ENCODE data around the gene ZNF100.

DNA sequence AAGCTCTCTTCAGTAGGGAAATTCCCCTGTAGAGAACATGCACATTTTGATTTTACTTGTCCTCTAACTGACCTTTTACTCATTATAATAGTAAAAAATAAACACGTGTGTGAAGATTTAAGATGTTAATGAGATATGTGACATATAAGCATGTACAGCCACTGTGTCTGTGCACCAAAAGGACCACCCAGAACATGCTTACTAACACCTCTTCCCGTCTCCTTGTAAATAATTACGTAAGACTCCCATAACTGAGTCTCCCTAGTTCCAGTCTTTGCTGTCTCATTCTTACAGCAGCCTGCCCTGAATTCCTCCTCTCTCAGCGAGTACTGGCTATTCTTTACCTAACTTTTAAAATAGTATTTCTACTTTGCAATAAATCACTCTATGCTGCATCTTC, 53.6 kb downstream of the ZNF100 start:
- TF ChIP-seq POLR2AphosphoS5 (IDR thresholded peaks at IDR 0.05; ENCODE audit: low read depth, low read length) (no peak), CTCF (IDR thresholded peaks at IDR 0.05) (no peak), EP300 (IDR thresholded peaks at IDR 0.05; ENCODE audit: borderline replicate concordance in 1 of 2, low read depth in 1 of 2, low read length in 1 of 2) (no peak), NFIC (IDR thresholded peaks at IDR 0.05; ENCODE audit: borderline replicate concordance) (no peak), YY1 (IDR thresholded peaks at IDR 0.05; ENCODE audit: low read depth) (no peak), ZBTB33 (IDR thresholded peaks at IDR 0.05; ENCODE audit: borderline replicate concordance, low read depth) (no peak), RAD21 (IDR thresholded peaks at IDR 0.05; ENCODE audit: low read length) (no peak), EZH2phosphoT487 (IDR thresholded peaks at IDR 0.05; ENCODE audit: borderline replicate concordance, low read depth) (no peak), NRF1 (IDR thresholded peaks at IDR 0.05; ENCODE audit: low read depth, low read length) (no peak)
- TF ChIP-seq, protein P1, sequence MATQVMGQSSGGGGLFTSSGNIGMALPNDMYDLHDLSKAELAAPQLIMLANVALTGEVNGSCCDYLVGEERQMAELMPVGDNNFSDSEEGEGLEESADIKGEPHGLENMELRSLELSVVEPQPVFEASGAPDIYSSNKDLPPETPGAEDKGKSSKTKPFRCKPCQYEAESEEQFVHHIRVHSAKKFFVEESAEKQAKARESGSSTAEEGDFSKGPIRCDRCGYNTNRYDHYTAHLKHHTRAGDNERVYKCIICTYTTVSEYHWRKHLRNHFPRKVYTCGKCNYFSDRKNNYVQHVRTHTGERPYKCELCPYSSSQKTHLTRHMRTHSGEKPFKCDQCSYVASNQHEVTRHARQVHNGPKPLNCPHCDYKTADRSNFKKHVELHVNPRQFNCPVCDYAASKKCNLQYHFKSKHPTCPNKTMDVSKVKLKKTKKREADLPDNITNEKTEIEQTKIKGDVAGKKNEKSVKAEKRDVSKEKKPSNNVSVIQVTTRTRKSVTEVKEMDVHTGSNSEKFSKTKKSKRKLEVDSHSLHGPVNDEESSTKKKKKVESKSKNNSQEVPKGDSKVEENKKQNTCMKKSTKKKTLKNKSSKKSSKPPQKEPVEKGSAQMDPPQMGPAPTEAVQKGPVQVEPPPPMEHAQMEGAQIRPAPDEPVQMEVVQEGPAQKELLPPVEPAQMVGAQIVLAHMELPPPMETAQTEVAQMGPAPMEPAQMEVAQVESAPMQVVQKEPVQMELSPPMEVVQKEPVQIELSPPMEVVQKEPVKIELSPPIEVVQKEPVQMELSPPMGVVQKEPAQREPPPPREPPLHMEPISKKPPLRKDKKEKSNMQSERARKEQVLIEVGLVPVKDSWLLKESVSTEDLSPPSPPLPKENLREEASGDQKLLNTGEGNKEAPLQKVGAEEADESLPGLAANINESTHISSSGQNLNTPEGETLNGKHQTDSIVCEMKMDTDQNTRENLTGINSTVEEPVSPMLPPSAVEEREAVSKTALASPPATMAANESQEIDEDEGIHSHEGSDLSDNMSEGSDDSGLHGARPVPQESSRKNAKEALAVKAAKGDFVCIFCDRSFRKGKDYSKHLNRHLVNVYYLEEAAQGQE (IDR thresholded peaks at IDR 0.05; ENCODE audit: low read depth, low read length), result no peak

All from SK-N-SH (cell line).